ENCODE measurements around the gene TOE1.

DNA sequence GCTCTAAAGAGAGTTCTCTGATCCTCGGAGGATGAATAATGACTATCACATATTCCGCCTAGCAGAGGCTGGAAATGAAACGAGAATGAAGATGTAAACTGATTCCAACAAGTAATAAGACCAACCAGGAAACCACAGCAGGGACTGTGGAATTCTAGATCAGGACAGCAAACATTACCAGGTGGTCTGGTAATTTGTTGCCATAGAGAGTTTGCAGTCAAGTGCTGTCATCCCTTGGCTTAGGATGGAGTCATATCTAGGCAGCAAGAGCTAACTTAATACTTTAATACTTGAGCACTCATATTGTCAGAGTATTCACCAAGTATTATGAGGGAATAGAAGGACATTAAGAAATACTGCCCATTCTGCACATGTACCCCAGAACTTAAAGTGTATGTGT lies 45.3 kb downstream of the TOE1 start:
- TF ChIP-seq POLR2A (IDR thresholded peaks at IDR 0.05) (no peak), POLR2AphosphoS5 (IDR thresholded peaks at IDR 0.05) (no peak), EP300 (IDR thresholded peaks at IDR 0.05) (no peak)
- TF ChIP-seq, protein P1, sequence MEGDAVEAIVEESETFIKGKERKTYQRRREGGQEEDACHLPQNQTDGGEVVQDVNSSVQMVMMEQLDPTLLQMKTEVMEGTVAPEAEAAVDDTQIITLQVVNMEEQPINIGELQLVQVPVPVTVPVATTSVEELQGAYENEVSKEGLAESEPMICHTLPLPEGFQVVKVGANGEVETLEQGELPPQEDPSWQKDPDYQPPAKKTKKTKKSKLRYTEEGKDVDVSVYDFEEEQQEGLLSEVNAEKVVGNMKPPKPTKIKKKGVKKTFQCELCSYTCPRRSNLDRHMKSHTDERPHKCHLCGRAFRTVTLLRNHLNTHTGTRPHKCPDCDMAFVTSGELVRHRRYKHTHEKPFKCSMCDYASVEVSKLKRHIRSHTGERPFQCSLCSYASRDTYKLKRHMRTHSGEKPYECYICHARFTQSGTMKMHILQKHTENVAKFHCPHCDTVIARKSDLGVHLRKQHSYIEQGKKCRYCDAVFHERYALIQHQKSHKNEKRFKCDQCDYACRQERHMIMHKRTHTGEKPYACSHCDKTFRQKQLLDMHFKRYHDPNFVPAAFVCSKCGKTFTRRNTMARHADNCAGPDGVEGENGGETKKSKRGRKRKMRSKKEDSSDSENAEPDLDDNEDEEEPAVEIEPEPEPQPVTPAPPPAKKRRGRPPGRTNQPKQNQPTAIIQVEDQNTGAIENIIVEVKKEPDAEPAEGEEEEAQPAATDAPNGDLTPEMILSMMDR (IDR thresholded peaks at IDR 0.05), result no peak
